HuH-7 (cell line): ENCODE measurements around the gene FERD3L.
"Not testable (repeated sequence)": the region's sequence is repeated elsewhere in the genome, so short reads cannot be mapped to it uniquely, and the experiment has no call there.

Source experiments
- DNase-seq: peaks from one replicate; pipeline ENCODE4 v3.0.0; 2011; ENCODE audit warnings: low spot score

Gene FERD3L, protein sequence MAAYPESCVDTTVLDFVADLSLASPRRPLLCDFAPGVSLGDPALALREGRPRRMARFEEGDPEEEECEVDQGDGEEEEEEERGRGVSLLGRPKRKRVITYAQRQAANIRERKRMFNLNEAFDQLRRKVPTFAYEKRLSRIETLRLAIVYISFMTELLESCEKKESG

DNA sequence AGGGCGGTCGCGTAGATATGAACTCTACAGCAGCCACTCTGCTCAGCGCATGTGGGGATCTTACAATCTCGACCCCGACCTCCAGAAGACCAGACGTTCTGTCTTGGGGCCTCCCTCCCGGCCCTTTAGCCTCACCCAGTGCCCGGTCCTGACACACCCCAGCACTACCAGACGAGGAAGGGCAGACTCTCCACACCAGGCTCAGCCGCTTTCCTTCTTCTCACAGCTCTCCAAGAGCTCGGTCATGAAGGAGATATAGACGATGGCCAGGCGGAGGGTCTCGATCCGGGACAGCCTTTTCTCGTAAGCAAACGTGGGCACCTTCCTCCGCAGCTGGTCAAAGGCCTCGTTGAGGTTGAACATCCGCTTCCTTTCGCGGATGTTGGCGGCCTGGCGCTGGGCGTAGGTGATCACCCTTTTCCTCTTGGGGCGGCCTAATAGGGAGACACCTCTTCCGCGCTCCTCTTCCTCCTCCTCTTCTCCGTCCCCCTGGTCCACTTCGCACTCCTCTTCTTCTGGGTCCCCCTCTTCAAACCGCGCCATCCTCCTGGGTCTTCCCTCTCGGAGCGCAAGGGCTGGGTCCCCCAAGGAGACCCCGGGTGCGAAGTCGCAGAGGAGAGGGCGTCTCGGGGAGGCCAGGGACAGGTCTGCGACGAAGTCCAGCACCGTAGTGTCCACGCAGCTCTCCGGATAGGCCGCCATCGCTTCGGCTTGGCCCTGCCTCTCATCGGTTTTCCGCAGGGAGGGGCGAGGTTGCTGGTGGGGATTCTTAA lies at the start of gene FERD3L:
TSS of gene FERD3L (minus strand) at position 761 of the 773 bp plus-strand sequence. CDS start at position 702, 59 bp downstream.
- no peak for DNase-seq

DNA sequence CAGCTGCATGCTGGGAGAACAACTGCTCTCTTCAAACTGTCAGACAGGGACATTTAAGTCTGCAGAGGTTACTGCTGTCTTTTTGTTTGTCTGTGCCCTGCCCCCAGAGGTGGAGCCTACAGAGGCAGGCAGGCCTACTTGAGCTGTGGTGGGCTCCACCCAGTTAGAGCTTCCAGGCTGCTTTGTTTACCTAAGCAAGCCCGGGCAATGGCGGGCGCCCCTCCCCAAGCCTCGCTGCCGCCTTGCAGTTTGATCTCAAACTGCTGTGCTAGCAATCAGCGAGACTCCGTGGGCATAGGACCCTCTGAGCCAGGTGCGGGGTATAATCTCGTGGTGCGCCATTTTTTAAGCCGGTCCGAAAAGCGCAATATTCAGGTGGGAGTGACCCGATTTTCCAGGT lies 49.2 kb upstream of the FERD3L start:
- DNase-seq, result not testable (repeated sequence)

DNA sequence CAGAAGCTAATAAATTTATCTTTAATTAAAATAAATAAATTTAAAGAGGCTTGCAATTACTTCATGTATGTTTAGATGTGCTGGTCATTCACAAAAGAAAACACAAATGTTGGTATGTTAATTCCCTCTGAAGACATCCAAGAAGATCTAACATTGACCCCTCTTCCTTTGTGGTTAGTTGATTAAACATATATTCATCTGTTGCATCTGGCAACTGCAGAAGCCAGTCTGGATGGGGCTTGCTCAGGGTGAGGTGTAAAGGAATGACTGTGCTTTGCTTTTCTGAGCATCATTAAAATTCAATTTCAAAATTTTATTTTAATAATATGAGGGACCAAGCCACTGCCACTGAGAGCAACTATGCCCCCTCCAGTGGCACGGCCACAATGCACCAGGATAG lies 36.4 kb upstream of the FERD3L start:
- no peak for DNase-seq

DNA sequence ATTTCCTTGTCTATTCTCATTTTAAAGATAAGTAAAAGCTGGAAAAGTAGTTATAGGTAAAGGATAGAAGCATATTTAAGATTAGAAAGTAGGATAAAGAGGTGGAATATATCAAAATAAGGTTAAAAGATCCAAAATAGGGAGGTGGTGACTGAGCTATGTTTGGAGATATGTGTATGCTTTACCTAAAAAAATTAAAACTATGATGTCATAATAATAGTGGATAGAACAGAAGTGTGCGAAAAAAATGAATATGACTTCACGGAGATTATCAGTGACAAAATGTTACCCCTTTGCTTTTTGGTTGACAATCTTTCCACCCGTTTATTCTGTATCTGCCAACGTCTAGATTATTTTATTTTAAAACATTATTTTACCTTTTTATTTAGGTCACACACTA lies 33.4 kb upstream of the FERD3L start:
- no peak for DNase-seq

DNA sequence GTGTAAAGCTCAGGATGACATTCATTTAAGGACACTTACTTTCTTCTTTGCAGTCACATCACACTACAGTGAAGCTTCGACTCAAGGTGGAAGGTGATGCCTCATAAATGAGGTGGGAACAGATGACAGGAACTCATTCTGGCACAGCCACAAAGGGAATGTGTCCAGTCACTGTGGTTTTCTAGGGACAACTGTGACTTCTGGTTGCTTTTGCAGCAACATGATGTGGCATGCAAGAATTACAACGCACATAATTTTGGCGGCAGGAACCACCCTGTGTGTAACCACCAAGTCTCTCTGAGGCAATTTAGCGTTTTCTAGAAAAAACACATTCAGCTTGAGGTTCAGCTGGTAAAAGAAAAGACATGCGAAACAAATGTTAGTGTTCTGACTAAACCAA lies 32.0 kb upstream of the FERD3L start:
- no peak for DNase-seq

DNA sequence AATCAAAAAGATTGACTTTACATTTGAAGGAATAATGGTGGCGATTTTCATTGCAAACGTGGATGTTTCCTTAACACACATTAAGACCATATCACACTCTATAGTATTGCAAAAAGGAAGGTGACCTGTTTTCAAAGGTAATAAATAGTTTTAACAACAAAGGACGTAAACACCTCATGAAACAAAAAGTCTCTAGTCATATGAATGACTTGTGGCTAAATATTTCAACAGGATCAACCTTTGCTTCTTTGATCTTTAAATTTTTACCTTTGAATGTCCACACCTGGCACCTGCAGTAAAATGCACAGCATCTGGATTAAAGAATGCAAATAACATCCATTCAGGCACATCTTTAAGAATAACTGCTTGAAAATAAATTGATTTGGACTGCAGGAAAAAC lies 30.0 kb upstream of the FERD3L start:
- DNase-seq, result no peak

DNA sequence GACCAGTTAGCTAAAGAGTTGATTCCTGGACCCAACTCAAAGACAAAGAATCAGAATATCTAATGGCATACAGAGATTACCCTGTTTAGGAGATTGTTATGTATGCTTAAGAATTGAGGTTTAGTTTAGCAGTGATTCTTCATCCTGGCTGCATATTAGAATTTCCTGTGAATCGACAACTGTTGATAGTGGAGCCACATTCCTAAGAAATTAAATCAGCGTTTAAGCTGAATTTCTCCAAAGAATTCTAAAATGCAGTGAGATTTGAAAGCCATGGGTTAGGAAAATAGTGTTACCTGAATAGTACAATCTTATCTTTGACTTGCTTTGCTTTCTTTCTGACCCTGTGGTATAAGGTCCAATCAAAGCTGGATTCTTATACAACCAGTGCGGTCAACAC lies 16.4 kb upstream of the FERD3L start:
- DNase-seq, result no peak

DNA sequence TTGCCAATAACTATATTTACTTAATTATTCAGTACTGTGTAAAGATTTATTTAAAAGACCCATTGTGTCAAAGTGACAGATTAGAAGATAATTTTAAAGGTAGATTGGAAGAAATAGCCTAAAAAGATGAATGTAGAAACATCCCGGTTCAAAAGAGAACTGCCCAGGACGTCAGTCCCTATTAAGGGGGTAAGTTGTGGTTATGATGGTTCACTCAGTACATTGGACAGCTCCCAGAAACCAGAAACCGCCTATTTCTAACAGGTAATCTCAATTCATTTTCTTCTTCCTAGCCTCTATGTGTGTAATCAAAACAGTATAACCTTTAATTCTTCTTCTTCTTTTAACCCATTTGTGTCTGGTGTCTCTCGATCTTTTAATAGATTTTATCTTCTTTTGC lies 1.5 kb upstream of the FERD3L start:
- peak; percentile 26 for DNase-seq

DNA sequence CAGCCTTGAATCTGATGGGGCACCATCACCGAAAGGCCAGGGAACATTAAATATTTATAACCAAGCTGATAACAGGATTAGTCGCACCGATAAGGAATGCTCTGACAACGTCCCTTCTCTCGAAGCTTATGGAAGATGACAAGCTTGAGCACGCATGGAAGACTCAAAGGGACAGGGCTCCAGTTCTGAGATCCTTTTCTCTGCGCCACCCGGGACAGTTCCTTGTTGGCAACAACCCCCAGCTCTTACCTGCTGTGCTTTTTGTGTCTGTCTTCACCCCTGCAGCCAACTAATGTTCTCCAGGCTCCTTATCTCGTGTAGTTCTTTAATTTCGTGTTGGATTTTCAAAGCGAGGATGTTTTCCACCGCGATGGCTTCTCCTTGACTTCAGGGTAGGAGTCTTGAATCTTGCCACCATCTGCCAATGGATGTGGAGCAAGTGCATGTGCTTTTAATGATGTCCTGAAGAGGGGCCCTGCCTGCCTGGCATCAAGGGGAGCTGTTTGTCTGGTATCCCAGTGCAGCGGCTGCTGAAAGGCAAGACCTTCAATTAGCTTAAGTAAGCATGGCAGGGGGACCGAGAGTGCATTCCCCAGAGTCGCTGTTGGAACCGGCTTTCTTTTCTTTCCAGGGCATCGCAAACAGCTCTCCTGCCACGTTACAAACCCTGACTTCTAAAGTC lies 354 bp upstream of the FERD3L start:
- no peak for DNase-seq

DNA sequence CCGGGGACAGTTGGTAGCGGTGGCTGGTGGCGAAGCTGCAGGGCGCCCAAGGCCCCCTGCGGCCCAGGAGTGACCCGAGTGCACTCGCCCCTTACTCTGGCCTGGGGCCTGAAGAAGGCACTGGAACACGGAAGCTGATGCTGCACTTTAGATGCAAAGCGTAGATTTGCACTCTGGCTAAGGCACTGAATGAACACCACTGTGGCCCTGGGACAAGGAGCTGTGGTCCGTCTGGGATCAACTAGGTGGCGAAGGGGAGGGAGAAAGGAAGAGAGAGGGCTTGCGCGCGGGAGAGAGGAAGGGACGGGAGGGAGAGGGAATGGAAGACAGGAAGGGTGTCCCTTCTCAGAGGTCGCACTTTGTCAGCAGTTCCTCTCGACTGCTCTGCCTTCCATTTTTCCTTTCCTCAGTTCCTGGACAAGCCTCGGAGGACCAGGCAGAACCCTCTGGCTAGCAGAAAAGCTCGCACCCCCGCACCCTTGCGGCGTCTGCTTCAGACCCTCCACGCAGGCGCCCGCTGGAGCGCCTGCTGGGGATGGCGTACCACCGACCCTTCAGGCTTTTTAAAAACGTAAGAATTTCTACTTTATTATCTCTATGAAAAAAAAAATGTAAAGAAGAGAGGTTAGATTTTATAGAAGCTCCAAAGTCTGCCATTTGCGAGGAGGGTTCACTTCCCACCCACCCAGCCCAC lies 1.2 kb downstream of the FERD3L start:
- DNase-seq, result no peak

DNA sequence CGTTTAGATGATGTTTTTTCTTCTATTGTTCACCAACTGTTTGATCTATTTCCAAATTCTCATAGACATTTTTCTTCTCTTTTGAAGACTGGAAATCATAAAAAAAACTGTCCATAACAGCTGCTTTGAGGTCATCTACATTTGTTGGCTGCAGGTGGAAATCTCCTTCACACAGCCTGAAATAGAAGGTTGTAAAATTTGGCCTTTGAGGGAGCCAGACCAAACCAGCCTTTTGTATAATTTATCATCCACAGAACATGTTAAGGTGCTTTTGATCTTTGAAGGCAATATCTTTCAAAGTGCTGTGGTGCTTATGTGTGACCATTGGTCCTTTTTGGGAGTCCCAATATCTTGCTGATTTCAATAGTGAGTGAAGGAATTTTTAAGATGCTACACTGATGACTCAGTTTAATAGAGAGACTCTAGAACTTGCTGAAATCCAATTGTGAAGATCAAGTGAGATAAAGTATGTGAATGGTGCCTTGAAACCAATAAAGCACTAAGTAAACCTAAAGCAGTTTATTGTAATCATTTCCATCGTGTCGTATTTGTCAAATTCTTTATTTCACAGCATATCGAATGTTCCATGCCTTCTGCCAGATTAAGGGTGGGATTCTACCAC lies 5.4 kb downstream of the FERD3L start:
- no peak for DNase-seq

DNA sequence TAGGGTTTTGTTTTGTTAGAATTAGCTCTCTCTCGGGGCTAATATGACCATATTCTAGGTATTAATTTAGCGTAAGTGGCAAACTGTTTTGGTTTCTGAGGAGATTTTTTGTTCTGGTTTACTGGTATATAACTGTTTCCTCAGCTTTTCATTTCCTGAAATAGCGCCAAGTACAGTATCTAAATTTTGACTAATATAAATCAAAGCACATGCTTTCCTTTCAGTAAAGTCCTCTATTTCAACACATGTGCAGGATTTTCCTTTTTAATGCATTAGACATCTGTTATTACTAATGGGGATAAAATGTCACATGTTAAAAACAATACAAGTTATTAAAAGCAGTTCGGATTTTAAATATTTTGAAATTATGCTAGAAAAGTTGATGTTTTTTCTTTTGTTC lies 11.3 kb downstream of the FERD3L start:
- DNase-seq, result no peak

DNA sequence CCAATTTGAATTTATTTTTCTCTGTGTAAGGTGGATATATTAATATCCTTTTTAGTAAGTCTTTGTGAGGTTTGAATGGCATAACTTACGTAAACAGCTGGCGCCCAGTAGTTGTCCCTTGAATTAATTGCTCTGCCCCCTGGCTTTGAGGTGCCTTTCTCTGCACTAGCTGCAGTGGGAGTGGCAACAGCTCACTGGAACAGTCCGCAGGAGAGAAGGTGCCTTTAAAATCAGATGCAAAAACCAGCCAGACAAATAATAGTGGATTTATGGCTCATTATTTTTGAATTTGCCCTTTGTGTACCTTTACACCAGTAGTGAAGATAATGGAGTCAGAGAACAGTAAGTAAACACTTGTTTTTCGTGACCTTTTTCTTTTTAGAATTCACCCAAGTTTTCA lies 11.8 kb downstream of the FERD3L start:
- no peak for DNase-seq

DNA sequence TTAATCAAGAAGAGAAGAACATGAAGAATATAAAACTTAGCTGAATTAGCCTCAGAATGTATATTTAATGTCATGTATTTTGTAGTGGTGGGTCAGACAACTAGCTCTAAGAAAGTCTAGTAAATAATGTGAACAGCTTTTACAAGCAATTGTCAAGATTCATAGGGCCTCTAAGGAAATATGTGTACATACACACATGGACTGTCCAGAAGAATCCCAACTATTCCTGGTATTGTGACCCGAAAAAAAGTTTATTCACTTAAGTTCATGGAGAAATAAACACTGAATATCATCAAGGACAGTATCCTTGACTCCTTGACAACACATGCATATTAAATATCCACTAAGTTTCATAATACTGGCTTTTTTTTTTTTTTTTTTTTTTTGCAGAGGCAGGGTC lies 16.4 kb downstream of the FERD3L start:
- DNase-seq, result no peak

DNA sequence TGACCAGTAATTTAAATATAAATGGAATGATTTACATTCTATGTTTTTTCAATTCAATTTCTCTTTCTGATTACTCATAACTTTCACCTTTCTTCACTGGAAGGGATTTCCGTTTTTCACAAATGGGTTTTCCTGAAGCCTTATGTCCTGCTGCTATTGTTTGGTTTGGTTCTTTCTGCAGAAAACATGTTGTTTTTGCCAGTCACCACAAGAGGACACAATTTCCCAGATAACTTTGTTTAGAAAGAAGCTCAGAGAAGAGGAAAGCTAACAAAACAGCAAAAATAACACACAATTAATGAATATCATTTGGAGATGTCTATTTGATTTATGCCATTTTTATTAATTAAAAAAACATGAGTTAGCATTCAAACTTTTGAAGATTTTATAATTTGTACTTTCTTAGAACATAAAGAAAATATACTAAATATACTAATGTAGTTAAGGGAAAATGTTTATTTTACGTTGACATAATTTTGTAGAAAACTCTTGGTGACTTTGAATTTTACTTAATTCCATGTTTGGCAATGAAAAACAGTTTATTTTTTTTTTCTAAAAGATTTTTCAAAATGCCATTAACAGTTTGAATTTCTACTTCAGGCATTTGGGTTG lies 23.1 kb downstream of the FERD3L start:
- peak; percentile 35 for DNase-seq

DNA sequence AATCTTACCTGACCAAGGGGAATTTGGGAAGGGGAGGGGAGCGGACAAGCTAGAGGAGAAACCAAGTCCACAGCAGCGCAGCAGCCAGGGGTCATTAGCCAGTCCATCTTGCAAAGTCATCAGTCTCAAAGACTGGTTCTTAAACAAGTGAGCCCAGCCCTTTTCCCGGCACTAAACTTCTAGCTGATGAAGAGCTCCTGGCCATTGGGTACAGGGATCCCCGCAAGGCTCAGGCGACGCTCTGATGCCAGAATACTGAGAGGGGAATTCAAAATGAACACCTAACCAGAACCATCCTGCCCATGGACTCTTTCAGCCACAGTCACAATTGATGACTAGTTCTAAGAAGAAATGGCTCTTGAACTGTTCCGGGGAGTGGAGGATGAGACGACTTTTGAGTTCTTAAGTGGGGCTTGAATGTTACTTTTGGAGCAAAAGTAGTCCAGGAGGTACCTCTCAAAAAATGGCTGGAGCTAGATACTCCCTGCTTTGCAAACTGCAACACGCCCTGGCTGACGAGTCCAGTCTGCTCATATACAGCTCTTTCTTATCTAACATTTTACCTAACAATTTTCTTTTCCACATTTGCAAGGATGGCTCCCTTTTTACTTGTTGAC lies 25.2 kb downstream of the FERD3L start:
- no peak for DNase-seq

DNA sequence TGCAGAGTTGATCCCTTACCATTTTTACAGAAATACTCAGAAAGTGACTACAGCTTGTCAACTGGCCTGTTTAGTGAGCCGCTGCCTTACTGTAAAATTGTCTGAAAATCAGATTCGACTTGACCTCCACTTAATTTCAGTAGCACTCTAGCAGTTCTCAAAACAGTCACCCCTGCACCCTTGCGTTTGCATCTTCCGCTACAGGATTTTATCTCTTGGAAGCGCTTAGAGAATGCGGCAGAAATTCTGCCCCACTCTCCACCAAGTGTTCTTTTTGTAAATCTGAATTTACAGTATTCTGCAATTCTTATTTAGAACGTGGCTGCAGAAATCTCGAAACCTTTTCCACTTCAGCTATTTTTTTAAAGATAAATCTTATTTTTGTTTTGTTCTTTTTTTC lies 25.8 kb downstream of the FERD3L start:
- DNase-seq, result no peak

DNA sequence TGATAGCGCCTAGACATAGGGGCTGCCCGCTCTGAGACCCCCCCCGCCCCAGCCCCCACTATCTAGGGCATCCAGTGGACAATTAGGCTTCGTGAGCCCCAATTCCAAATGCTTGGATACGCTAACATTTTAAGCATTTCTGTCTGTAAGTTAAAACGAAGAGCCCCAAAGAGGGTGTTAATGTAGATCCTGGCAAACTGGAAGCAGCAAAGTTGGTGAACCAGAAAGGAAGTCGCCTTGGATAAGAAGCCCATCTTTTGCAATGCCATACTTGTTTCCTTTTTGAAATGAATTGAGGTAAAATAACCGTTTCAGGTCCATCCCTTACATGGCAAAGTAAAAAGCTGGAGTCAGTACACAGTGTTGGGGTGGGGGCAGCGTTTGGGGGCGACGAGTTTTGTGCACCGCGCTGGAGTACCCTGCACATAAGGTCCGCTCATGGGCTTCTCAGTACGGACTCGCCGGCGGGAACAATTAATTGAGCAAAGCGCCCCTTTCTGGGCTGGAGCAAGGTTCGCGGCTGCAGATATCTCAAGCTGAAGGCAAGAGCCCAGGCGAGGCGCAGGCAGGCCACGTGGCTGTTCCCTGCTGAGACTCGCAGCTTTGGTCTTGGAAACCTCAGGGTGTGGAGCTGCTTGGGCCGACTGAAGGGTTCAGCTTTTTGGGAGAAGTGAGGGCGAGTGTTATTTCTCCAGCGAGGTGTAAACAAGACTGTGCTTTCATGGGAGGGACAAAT lies 26.4 kb downstream of the FERD3L start:
- no peak for DNase-seq

DNA sequence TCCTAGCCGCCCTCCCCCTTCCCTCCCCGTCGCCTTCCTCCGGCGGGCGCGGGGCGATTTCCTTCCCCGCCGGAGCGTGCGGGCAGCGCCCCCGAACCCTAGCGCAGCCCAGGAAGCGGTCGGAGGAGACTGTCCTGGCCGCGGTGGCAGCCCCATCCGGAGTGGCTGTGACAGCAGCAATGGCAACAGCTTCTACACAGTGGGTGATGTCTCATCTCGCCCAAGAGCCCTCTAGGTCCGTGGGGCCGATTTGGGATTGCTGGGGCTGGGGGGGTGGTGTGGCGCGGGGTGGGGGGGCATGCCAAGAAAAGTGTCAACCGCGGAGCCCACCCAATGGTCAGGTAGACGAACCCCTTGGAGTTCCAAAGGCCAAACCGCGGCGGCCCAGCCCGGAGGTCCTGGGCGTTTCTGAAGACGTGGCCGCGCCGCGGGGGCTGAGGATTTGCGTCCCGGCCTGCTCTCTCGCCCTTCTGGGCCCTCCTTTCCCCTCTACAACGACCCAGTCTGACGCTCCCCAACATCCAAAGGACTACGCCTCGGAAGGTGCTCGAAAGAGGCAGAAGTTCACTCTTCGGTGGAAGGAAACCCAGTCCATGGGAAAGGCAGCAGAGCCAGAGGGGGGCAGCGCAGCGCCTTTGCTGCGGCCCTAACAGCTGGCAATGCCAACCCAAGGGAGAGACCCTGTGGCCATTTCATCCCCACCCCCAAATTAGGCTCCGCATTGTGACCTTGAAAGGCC lies 27.2 kb downstream of the FERD3L start:
- DNase-seq, result no peak
